ENCODE measurements around the gene CSRNP3.

Gene CSRNP3

DNA sequence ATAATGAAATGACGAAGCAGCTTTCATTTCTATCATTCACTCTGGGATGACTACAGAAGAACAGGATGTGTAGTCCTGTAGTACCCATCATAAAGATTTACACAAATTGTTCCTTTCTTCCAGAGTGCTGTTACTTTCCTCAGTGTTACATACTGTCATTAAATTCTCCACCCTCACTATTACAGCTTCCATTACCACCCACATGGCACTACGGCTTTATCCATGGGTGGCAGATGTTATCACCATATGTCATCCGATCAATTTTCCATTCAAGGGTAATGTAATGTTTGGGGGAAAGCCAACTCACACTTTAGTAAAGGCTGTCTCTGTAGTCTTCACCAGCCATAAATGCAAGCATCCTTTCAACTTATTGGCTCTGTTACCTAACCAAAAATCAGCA is 7.1 kb upstream of the CSRNP3 start (continued):
- TF ChIP-seq, protein P1, sequence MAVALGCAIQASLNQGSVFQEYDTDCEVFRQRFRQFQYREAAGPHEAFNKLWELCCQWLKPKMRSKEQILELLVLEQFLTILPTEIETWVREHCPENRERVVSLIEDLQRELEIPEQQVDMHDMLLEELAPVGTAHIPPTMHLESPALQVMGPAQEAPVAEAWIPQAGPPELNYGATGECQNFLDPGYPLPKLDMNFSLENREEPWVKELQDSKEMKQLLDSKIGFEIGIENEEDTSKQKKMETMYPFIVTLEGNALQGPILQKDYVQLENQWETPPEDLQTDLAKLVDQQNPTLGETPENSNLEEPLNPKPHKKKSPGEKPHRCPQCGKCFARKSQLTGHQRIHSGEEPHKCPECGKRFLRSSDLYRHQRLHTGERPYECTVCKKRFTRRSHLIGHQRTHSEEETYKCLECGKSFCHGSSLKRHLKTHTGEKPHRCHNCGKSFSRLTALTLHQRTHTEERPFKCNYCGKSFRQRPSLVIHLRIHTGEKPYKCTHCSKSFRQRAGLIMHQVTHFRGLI (tag by site-specific recombination; IDR thresholded peaks at IDR 0.05): no peak
- TF ChIP-seq ZNF121 (tag by site-specific recombination; IDR thresholded peaks at IDR 0.05) (no peak), ZNF266 (tag by site-specific recombination; IDR thresholded peaks at IDR 0.05; ENCODE audit: low read depth) (no peak), ZNF48 (tag by site-specific recombination; IDR thresholded peaks at IDR 0.05) (no peak), ZNF223 (tag by site-specific recombination; IDR thresholded peaks at IDR 0.05) (no peak), ZNF155 (tag by site-specific recombination; IDR thresholded peaks at IDR 0.05) (no peak), HOXA7 (CRISPR knock-in tag; IDR thresholded peaks at IDR 0.05; ENCODE audit: borderline replicate concordance) (no peak), SP7 (tag by site-specific recombination; IDR thresholded peaks at IDR 0.05) (peak; percentile 61; the same call in 1 of the 2 replicates)
- TF ChIP-seq, protein P2, sequence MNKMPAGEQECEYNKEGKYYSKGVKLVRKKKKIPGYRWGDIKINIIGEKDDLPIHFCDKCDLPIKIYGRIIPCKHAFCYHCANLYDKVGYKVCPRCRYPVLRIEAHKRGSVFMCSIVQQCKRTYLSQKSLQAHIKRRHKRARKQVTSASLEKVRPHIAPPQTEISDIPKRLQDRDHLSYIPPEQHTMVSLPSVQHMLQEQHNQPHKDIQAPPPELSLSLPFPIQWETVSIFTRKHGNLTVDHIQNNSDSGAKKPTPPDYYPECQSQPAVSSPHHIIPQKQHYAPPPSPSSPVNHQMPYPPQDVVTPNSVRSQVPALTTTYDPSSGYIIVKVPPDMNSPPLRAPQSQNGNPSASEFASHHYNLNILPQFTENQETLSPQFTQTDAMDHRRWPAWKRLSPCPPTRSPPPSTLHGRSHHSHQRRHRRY (tag by site-specific recombination; IDR thresholded peaks at IDR 0.05): no peak
- TF ChIP-seq, protein P3, sequence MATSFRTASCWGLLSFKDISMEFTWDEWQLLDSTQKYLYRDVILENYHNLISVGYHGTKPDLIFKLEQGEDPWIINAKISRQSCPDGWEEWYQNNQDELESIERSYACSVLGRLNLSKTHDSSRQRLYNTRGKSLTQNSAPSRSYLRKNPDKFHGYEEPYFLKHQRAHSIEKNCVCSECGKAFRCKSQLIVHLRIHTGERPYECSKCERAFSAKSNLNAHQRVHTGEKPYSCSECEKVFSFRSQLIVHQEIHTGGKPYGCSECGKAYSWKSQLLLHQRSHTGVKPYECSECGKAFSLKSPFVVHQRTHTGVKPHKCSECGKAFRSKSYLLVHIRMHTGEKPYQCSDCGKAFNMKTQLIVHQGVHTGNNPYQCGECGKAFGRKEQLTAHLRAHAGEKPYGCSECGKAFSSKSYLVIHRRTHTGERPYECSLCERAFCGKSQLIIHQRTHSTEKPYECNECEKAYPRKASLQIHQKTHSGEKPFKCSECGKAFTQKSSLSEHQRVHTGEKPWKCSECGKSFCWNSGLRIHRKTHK (tag by site-specific recombination; IDR thresholded peaks at IDR 0.05): no peak

DNA sequence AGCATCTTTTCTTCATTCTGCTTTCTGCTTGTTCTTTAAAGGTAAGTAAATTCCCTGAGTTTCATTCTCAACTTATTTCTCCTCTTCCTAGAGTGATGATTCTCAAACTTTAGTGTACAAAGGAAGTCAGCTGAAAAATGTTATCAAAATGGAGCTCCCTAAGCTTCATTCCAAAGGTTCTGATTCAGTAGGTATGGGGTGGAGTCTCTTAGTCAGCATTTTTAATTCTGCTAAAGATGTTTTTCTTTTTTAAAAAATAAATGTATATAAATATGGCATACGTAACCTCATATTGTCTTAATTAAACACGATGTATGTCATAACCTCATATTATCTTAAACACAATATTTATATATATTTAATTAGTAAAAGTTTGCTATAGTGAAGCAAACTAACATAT is 3.1 kb upstream of the CSRNP3 start:
- Histone ChIP-seq H3K4me1 (ENCODE audit: control insufficient read depth, insufficient read depth, low read length) (peaks cover 3% of the 10 kb centered on the region), H3K9me3 (ENCODE audit: control insufficient read depth, insufficient read depth, low read depth, low read length) (no peaks in the 10 kb centered on the region), H3K36me3 (ENCODE audit: control insufficient read depth in 2 of 2, insufficient read depth in 1 of 2, low read length in 2 of 2) (no peaks in the 10 kb centered on the region), H3K4me3 (ENCODE audit: low read depth, low read length) (no peak overlapping the region), H3K27ac (ENCODE audit: extremely low read depth, low read depth, low read length) (no peak overlapping the region)
- ChIA-PET POLR2A (no interaction called here), CTCF (interaction anchor here (0.7 kb wide), 1 partner anchor 372 kb away, joined by 3 read pairs; no protein-coding TSS in a partner anchor)
- TF ChIP-seq ZNF747 (tag by site-specific recombination; IDR thresholded peaks at IDR 0.05) (no peak), ZFP37 (tag by site-specific recombination; IDR thresholded peaks at IDR 0.05) (no peak), ZBTB21 (tag by site-specific recombination; IDR thresholded peaks at IDR 0.05) (no peak), REPIN1 (tag by site-specific recombination; IDR thresholded peaks at IDR 0.05; ENCODE audit: low read depth) (no peak)
- TF ChIP-seq, protein P4, sequence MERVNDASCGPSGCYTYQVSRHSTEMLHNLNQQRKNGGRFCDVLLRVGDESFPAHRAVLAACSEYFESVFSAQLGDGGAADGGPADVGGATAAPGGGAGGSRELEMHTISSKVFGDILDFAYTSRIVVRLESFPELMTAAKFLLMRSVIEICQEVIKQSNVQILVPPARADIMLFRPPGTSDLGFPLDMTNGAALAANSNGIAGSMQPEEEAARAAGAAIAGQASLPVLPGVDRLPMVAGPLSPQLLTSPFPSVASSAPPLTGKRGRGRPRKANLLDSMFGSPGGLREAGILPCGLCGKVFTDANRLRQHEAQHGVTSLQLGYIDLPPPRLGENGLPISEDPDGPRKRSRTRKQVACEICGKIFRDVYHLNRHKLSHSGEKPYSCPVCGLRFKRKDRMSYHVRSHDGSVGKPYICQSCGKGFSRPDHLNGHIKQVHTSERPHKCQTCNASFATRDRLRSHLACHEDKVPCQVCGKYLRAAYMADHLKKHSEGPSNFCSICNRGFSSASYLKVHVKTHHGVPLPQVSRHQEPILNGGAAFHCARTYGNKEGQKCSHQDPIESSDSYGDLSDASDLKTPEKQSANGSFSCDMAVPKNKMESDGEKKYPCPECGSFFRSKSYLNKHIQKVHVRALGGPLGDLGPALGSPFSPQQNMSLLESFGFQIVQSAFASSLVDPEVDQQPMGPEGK (tag by site-specific recombination; IDR thresholded peaks at IDR 0.05): no peak
- TF ChIP-seq, protein P5, sequence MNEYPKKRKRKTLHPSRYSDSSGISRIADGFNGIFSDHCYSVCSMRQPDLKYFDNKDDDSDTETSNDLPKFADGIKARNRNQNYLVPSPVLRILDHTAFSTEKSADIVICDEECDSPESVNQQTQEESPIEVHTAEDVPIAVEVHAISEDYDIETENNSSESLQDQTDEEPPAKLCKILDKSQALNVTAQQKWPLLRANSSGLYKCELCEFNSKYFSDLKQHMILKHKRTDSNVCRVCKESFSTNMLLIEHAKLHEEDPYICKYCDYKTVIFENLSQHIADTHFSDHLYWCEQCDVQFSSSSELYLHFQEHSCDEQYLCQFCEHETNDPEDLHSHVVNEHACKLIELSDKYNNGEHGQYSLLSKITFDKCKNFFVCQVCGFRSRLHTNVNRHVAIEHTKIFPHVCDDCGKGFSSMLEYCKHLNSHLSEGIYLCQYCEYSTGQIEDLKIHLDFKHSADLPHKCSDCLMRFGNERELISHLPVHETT (tag by site-specific recombination; IDR thresholded peaks at IDR 0.05): no peak
- TF ChIP-seq, protein P6, sequence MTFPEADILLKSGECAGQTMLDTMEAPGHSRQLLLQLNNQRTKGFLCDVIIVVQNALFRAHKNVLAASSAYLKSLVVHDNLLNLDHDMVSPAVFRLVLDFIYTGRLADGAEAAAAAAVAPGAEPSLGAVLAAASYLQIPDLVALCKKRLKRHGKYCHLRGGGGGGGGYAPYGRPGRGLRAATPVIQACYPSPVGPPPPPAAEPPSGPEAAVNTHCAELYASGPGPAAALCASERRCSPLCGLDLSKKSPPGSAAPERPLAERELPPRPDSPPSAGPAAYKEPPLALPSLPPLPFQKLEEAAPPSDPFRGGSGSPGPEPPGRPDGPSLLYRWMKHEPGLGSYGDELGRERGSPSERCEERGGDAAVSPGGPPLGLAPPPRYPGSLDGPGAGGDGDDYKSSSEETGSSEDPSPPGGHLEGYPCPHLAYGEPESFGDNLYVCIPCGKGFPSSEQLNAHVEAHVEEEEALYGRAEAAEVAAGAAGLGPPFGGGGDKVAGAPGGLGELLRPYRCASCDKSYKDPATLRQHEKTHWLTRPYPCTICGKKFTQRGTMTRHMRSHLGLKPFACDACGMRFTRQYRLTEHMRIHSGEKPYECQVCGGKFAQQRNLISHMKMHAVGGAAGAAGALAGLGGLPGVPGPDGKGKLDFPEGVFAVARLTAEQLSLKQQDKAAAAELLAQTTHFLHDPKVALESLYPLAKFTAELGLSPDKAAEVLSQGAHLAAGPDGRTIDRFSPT (tag by site-specific recombination; IDR thresholded peaks at IDR 0.05): no peak
